SK-N-SH (cell line): Measurements from ENCODE around the gene UBE2G2. TPM values are rescaled to one million over a fixed set of nuclear protein-coding genes. Genes with fewer than 3 reads are reported as not detected.

Experiments used
- CTCF ChIA-PET: fragments of 300-600, 350-600 bp; formaldehyde crosslinking; extraction: SDS; loops from one replicate; lab custom pipeline; 2021; lab: Yijun Ruan, JAX
- POLR2A ChIA-PET: fragments of 350-600 bp; sonication (Branson Sonifier 250); formaldehyde crosslinking; extraction: SDS; loops from one replicate; lab custom pipeline; 2020; ENCODE audit warnings: antibody characterized with exemption, inconsistent platforms; lab: Yijun Ruan, JAX
- DNase-seq: peaks from one replicate; pipeline ENCODE4 v3.0.0; 2012
- H2AFZ ChIP-seq: fragments of 200-600 bp; sonication (generic); 2 replicates; pipeline ENCODE4 v1.8.1; 2016; ENCODE audit warnings: antibody characterized with exemption, mild to moderate bottlenecking, low read depth
- H3F3A ChIP-seq: fragments of 200-600 bp; sonication (generic); replicated peaks from 2 replicates; pipeline ENCODE3; 2016; ENCODE audit warnings: antibody characterized with exemption, mild to moderate bottlenecking; ENCODE audit not compliant: insufficient read depth
- H3K27ac ChIP-seq, 2 experiments: fragments of 200-500 bp in 1 of 2; fragments of 200-600 bp in 1 of 2; sonication (Bioruptor generic) in 1 of 2; sonication (generic), shearing (Covaris generic) in 1 of 2; 2 replicates each; pipeline versions ENCODE4 v1.5.1 to v1.6.1; 2014 to 2016; ENCODE audit warnings: low read depth in 2 of 2, inconsistent platforms in 1 of 2, low read length in 1 of 2, mild to moderate bottlenecking in 1 of 2, mixed read lengths in 1 of 2
- H3K27me3 ChIP-seq: fragments of 200-600 bp; sonication (generic), shearing (Covaris generic); 2 replicates; pipeline ENCODE4 v1.6.1; 2016; ENCODE audit warnings: mixed run types; ENCODE audit not compliant: insufficient read depth
- H3K36me3 ChIP-seq, 2 experiments: fragments of 200-500 bp in 1 of 2; fragments of 200-600 bp in 1 of 2; sonication (Bioruptor generic) in 1 of 2; sonication (generic) in 1 of 2; replicated peaks in 1 of 2; 2 replicates each; pipeline versions ENCODE3 to v1.5.1; 2014 to 2016; ENCODE audit warnings: low read length in 1 of 2, mild to moderate bottlenecking in 1 of 2; ENCODE audit not compliant: insufficient read depth in 2 of 2, control insufficient read depth in 1 of 2
- H3K4me1 ChIP-seq, 2 experiments: fragments of 200-500 bp in 1 of 2; fragments of 200-600 bp in 1 of 2; sonication (Bioruptor generic) in 1 of 2; sonication (generic), shearing (Covaris generic) in 1 of 2; 2 replicates each; pipeline versions ENCODE4 v1.5.1 to v1.6.1; 2014 to 2016; ENCODE audit warnings: low read depth in 1 of 2, low read length in 1 of 2, mixed run types in 1 of 2; ENCODE audit not compliant: insufficient read depth in 2 of 2, control insufficient read depth in 1 of 2
- H3K4me2 ChIP-seq: fragments of 200-600 bp; sonication (generic), shearing (Covaris generic); 2 replicates; pipeline ENCODE4 v1.6.1; 2017; ENCODE audit warnings: mixed run types
- H3K4me3 ChIP-seq, 2 experiments: fragments of 200-500 bp in 1 of 2; fragments of 200-600 bp in 1 of 2; sonication (Bioruptor generic) in 1 of 2; sonication (generic), shearing (Covaris generic) in 1 of 2; 2 replicates each; pipeline versions ENCODE4 v1.5.1 to v1.8.1; 2014 to 2016; ENCODE audit warnings: low read depth in 2 of 2, inconsistent platforms in 1 of 2, low read length in 1 of 2, mild to moderate bottlenecking in 1 of 2, mixed read lengths in 1 of 2, moderate library complexity in 1 of 2
- H3K79me2 ChIP-seq: fragments of 200-600 bp; sonication (generic); 2 replicates; pipeline ENCODE4 v1.8.1; 2017; ENCODE audit warnings: mild to moderate bottlenecking; ENCODE audit not compliant: insufficient read depth
- H3K9ac ChIP-seq: fragments of 200-600 bp; sonication (generic); 2 replicates; pipeline ENCODE4 v1.6.1; 2017; ENCODE audit warnings: mixed run types
- H3K9me2 ChIP-seq: fragments of 200-600 bp; sonication (generic); 2 replicates; pipeline ENCODE4 v1.6.1; 2017; ENCODE audit warnings: mixed run types
- H3K9me3 ChIP-seq: fragments of 200-600 bp; sonication (generic); 2 replicates; pipeline ENCODE4 v1.6.1; 2017; ENCODE audit warnings: mixed run types, mild to moderate bottlenecking, moderate library complexity
- H4K20me1 ChIP-seq: fragments of 200-600 bp; sonication (generic); 2 replicates; pipeline ENCODE4 v1.6.1; 2017; ENCODE audit warnings: mild to moderate bottlenecking, mixed run types; ENCODE audit not compliant: insufficient read depth
- CHD2 ChIP-seq: fragments of 150-350 bp; IDR thresholded peaks from 2 replicates; pipeline ENCODE4 v1.6.1; 2018; ENCODE audit warnings: low read length; ENCODE audit not compliant: partially characterized antibody
- ELF1 ChIP-seq: IDR thresholded peaks from 2 replicates; pipeline ENCODE4 v1.4.0; 2012
- EP300 ChIP-seq, 2 experiments: IDR thresholded peaks; 2 replicates each; pipeline versions ENCODE4 v1.4.0 to v1.6.1; 2012; ENCODE audit warnings: borderline replicate concordance in 1 of 2, low read depth in 1 of 2, low read length in 1 of 2
- FOSL2 ChIP-seq: IDR thresholded peaks from 2 replicates; pipeline ENCODE4 v1.4.0; 2012; ENCODE audit warnings: low read depth, mild to moderate bottlenecking, moderate library complexity, borderline replicate concordance
- FOXJ3 ChIP-seq: sonication (generic); formaldehyde crosslinking; IDR thresholded peaks from 2 replicates; pipeline ENCODE4 v1.5.1; 2020; ENCODE audit warnings: mild to moderate bottlenecking, missing genetic modification reagents
- MEF2A ChIP-seq: IDR thresholded peaks from 2 replicates; pipeline ENCODE4 v1.4.0; 2012; ENCODE audit warnings: low read depth, borderline replicate concordance
- MXI1 ChIP-seq: IDR thresholded peaks from 2 replicates; pipeline ENCODE4 v1.6.1; 2012; ENCODE audit warnings: mild to moderate bottlenecking, low read depth, low read length, improper control_type of control experiment
- NFIC ChIP-seq: IDR thresholded peaks from 2 replicates; pipeline ENCODE4 v1.4.0; 2012; ENCODE audit warnings: borderline replicate concordance
- POLR2AphosphoS5 ChIP-seq: IDR thresholded peaks from 2 replicates; pipeline ENCODE4 v1.6.1; 2012; ENCODE audit warnings: low read depth, low read length
- RAD21 ChIP-seq: IDR thresholded peaks from 2 replicates; pipeline ENCODE4 v1.6.1; 2012; ENCODE audit warnings: mild to moderate bottlenecking, low read length
- RCOR1 ChIP-seq: fragments of 150-350 bp; IDR thresholded peaks from 2 replicates; pipeline ENCODE4 v1.6.1; 2017; ENCODE audit warnings: antibody characterized with exemption, low read length
- RXRA ChIP-seq: IDR thresholded peaks from 2 replicates; pipeline ENCODE4 v1.4.0; 2012; ENCODE audit warnings: low read depth, mild to moderate bottlenecking, borderline replicate concordance
- TAF1 ChIP-seq: IDR thresholded peaks from 2 replicates; pipeline ENCODE4 v1.6.1; 2012; ENCODE audit warnings: low read depth, mild to moderate bottlenecking, low read length, moderate library complexity, borderline replicate concordance
- TCF12 ChIP-seq: IDR thresholded peaks from 2 replicates; pipeline ENCODE4 v1.4.0; 2012
- TEAD4 ChIP-seq: IDR thresholded peaks from 2 replicates; pipeline ENCODE4 v1.4.0; 2012; ENCODE audit warnings: mild to moderate bottlenecking, borderline replicate concordance; ENCODE audit not compliant: insufficient read depth
- YY1 ChIP-seq: IDR thresholded peaks from 2 replicates; pipeline ENCODE4 v1.4.0; 2012; ENCODE audit warnings: low read depth, mild to moderate bottlenecking
- WGBS: methylation state at CpG from one replicate; pipeline ENCODE4 v1.1.6; 2017; ENCODE audit warnings: low lambda C conversion rate; 5-methylcytosine and 5-hydroxymethylcytosine counted together
- polyA plus RNA-seq, 3 experiments: library from polyadenylated mRNA; depleted of rRNA; stranded (reverse); fragments of >200 nt; gene quantifications; 2 replicates each; pipeline ENCODE4 v1.2.3, GENCODE V29; 2012
- TF ChIP-seq, protein P1 (sequence below): IDR thresholded peaks from 2 replicates; pipeline ENCODE4 v1.6.1; 2012; ENCODE audit warnings: mild to moderate bottlenecking, low read depth, low read length, moderate library complexity
- TF ChIP-seq, protein P2 (sequence below): IDR thresholded peaks from 2 replicates; pipeline ENCODE4 v1.4.0; 2012; ENCODE audit warnings: low read depth, borderline replicate concordance
- TF ChIP-seq, protein P3 (sequence below): IDR thresholded peaks from 2 replicates; pipeline ENCODE4; 2012
- TF ChIP-seq, protein P4 (sequence below): fragments of 150-350 bp; IDR thresholded peaks from 2 replicates; pipeline ENCODE4 v1.6.1; 2016; ENCODE audit warnings: mild to moderate bottlenecking, low read depth, low read length

The UBE2G2 gene
- polyA plus RNA-seq, 1 of the 3 experiments (the other 2 are of a cell fraction), result 129 TPM

DNA sequence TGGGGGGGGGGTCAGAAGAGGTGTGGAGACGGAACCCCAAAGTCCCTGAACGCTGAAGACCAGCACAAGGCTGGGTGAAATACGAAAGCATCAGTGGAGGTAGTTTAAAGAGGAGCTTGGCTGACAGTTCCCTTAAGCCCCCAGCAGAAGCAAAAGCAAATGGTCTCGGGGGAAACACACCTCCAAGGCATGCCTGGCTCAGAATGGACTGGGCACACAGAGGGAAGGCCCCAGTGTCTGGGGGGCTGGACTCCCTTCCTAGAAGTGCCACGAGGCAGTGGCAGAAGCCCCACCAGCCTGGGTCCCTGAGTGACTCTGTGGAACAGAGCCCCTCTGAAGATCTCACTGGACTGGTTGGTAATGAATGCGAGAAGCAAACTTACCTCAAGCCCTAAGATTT lies 43.9 kb downstream of the UBE2G2 start:
- POLR2A ChIA-PET, result no interaction called here

More for the DNA sequence above, 43.9 kb downstream of the UBE2G2 start:
- Histone ChIP-seq H3K9me3 (no peaks in the 10 kb centered on the region), H2AFZ (no peak overlapping the region), H3K4me3 (no peak overlapping the region), H3K4me2 (no peak overlapping the region), H3K36me3 (no peaks in the 10 kb centered on the region), H3K27me3 (no peaks in the 10 kb centered on the region; the same call in 1 of the 2 replicates), H3F3A (no peaks in the 10 kb centered on the region), H3K9me2 (no peaks in the 10 kb centered on the region), H3K4me1 (no peaks in the 10 kb centered on the region; a peak in 2 of 4 replicates), H3K9ac (no peak overlapping the region), H3K27ac (no peak overlapping the region), H4K20me1 (no peaks in the 10 kb centered on the region), H3K79me2 (no peaks in the 10 kb centered on the region)
- no peak for DNase-seq
- CTCF ChIA-PET, result interaction anchor here (1.7 kb wide), 1 partner anchor 35 kb away, joined by 4 read pairs; no protein-coding TSS in a partner anchor
- 28% methylated on average over 5 of the region's 6 CpGs for WGBS
- TF ChIP-seq CHD2 (no peak), FOSL2 (no peak), MEF2A (no peak), YY1 (no peak), POLR2AphosphoS5 (no peak), EP300 (IDR thresholded peaks at IDR 0.05; ENCODE audit: borderline replicate concordance in 1 of 2, low read depth in 1 of 2, low read length in 1 of 2) (no peak), RAD21 (no peak), MXI1 (no peak), RCOR1 (no peak), TEAD4 (no peak), NFIC (no peak), ELF1 (no peak), TAF1 (no peak), FOXJ3 (CRISPR knock-in tag) (no peak), TCF12 (no peak), RXRA (no peak)
- TF ChIP-seq, protein P1, sequence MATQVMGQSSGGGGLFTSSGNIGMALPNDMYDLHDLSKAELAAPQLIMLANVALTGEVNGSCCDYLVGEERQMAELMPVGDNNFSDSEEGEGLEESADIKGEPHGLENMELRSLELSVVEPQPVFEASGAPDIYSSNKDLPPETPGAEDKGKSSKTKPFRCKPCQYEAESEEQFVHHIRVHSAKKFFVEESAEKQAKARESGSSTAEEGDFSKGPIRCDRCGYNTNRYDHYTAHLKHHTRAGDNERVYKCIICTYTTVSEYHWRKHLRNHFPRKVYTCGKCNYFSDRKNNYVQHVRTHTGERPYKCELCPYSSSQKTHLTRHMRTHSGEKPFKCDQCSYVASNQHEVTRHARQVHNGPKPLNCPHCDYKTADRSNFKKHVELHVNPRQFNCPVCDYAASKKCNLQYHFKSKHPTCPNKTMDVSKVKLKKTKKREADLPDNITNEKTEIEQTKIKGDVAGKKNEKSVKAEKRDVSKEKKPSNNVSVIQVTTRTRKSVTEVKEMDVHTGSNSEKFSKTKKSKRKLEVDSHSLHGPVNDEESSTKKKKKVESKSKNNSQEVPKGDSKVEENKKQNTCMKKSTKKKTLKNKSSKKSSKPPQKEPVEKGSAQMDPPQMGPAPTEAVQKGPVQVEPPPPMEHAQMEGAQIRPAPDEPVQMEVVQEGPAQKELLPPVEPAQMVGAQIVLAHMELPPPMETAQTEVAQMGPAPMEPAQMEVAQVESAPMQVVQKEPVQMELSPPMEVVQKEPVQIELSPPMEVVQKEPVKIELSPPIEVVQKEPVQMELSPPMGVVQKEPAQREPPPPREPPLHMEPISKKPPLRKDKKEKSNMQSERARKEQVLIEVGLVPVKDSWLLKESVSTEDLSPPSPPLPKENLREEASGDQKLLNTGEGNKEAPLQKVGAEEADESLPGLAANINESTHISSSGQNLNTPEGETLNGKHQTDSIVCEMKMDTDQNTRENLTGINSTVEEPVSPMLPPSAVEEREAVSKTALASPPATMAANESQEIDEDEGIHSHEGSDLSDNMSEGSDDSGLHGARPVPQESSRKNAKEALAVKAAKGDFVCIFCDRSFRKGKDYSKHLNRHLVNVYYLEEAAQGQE, result no peak
- TF ChIP-seq, protein P2, sequence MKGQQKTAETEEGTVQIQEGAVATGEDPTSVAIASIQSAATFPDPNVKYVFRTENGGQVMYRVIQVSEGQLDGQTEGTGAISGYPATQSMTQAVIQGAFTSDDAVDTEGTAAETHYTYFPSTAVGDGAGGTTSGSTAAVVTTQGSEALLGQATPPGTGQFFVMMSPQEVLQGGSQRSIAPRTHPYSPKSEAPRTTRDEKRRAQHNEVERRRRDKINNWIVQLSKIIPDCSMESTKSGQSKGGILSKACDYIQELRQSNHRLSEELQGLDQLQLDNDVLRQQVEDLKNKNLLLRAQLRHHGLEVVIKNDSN, result no peak
- TF ChIP-seq, protein P3, sequence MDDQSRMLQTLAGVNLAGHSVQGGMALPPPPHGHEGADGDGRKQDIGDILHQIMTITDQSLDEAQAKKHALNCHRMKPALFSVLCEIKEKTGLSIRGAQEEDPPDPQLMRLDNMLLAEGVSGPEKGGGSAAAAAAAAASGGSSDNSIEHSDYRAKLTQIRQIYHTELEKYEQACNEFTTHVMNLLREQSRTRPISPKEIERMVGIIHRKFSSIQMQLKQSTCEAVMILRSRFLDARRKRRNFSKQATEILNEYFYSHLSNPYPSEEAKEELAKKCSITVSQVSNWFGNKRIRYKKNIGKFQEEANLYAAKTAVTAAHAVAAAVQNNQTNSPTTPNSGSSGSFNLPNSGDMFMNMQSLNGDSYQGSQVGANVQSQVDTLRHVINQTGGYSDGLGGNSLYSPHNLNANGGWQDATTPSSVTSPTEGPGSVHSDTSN, result no peak
- TF ChIP-seq, protein P4, sequence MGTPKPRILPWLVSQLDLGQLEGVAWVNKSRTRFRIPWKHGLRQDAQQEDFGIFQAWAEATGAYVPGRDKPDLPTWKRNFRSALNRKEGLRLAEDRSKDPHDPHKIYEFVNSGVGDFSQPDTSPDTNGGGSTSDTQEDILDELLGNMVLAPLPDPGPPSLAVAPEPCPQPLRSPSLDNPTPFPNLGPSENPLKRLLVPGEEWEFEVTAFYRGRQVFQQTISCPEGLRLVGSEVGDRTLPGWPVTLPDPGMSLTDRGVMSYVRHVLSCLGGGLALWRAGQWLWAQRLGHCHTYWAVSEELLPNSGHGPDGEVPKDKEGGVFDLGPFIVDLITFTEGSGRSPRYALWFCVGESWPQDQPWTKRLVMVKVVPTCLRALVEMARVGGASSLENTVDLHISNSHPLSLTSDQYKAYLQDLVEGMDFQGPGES, result no peak
